Sigmoid colon (tissue), 7 donors: Measurements from ENCODE around the gene TMEM59. TPM values are rescaled to one million over a fixed set of nuclear protein-coding genes. Genes with fewer than 3 reads are reported as not detected.
"Not testable (repeated sequence)": the region's sequence is repeated elsewhere in the genome, so short reads cannot be mapped to it uniquely, and the experiment has no call there.

ENCODE experiments used
- DNase-seq: peaks from one replicate; pipeline ENCODE4 v3.0.0-alpha.2; 2019
- H3K27ac ChIP-seq, 4 donors: fragments of 200-600 bp; sonication (generic); one replicate each; pipeline ENCODE4 v1.5.1; 2016 to 2019; ENCODE audit warnings: mild to moderate bottlenecking in 1 of 4
- H3K27me3 ChIP-seq, 3 donors: fragments of 200-600 bp; sonication (generic); one replicate each; pipeline ENCODE4 v1.5.1; 2019; ENCODE audit warnings: mild to moderate bottlenecking in 1 of 3
- H3K36me3 ChIP-seq, 4 donors: fragments of 200-600 bp; sonication (generic); one replicate each; pipeline ENCODE4 v1.5.1; 2016 to 2019
- H3K4me1 ChIP-seq, 4 donors: fragments of 200-600 bp; sonication (generic); one replicate each; pipeline ENCODE4 v1.5.1; 2017 to 2019
- H3K4me3 ChIP-seq, 4 donors: fragments of 200-600 bp; sonication (generic); one replicate each; pipeline ENCODE4 v1.5.1; 2017 to 2019; ENCODE audit warnings: mild to moderate bottlenecking in 2 of 4, moderate library complexity in 1 of 4
- H3K9me3 ChIP-seq, 4 donors: fragments of 200-600 bp in 3 of 4; sonication (generic) in 3 of 4; one replicate each; pipeline versions ENCODE4 v1.5.1 to v1.6.1; 2013 to 2019
- EP300 ChIP-seq, 4 donors: sonication (generic); formaldehyde crosslinking; IDR thresholded peaks; one replicate each; pipeline ENCODE4 v1.6.1; 2017; ENCODE audit warnings: antibody characterized with exemption in 4 of 4
- POLR2A ChIP-seq, 2 donors: fragments of 450-650 bp; IDR thresholded peaks; one replicate each; pipeline ENCODE4 v1.6.1; 2016; ENCODE audit warnings: antibody characterized with exemption in 2 of 2, mild to moderate bottlenecking in 2 of 2, moderate library complexity in 2 of 2
- POLR2AphosphoS5 ChIP-seq, 4 donors: sonication (generic); formaldehyde crosslinking; IDR thresholded peaks; one replicate each; pipeline ENCODE4 v1.6.1; 2017; ENCODE audit warnings: antibody characterized with exemption in 4 of 4
- WGBS, 2 donors: extraction: QIAGEN DNeasy Blood & Tissue Kit; methylation state at CpG; one replicate each; pipeline ENCODE4 v1.1.7; 2013; 5-methylcytosine and 5-hydroxymethylcytosine counted together
- intact Hi-C: fragments of 100-400 bp; cut with DNase I; formaldehyde crosslinking; loops from one replicate; pipeline ENCODE4 v1.15.1; 2023
- polyA plus RNA-seq, 3 donors: library from polyadenylated mRNA; stranded (reverse); fragments of 200-250 nt; gene quantifications; one replicate each; pipeline ENCODE4 v1.2.3, GENCODE V29; 2013
- total RNA-seq, 4 donors: library from RNA; depleted of rRNA; stranded (reverse); fragments of >200 nt; gene quantifications; one replicate each; pipeline ENCODE4 v1.1.0, GENCODE V29; 2016
- TF ChIP-seq, protein P1 (sequence below), 4 experiments: fragments of 450-650 bp in 3 of 4; fragments of 200-600 bp in 1 of 4; IDR thresholded peaks; one replicate each; pipeline ENCODE4 v1.5.1; 2016 to 2019; ENCODE audit warnings: antibody characterized with exemption in 4 of 4, mild to moderate bottlenecking in 3 of 4, moderate library complexity in 2 of 4
- donor health status: healthy with polysubstance abuse.
- donor health status: Bipolar disorder and iron deficiency.
- donor health status: healthy.

Gene TMEM59
- total and polyA plus RNA-seq, 7 donors, result 114 to 299 (median 207) TPM

DNA sequence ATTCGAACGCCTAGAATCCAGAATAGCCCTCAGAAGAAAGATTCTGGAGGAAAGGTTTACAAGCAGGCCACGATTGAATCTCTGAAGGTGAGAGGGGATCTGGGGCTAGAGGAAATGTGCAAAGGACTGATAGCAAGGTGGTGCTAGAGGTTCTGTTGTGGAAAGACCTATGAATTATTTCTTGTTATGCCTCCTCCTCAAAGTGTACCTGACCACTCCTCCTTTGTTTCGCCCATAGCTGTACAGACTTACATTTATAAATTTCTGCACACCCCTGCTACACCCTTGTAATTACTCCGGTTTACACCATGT, 1.4 kb upstream of the TMEM59 start:
- no peak for TF ChIP-seq POLR2AphosphoS5 (IDR thresholded peaks at IDR 0.05)
- no peak for TF ChIP-seq POLR2A (IDR thresholded peaks at IDR 0.05)
- TF ChIP-seq, protein P1, sequence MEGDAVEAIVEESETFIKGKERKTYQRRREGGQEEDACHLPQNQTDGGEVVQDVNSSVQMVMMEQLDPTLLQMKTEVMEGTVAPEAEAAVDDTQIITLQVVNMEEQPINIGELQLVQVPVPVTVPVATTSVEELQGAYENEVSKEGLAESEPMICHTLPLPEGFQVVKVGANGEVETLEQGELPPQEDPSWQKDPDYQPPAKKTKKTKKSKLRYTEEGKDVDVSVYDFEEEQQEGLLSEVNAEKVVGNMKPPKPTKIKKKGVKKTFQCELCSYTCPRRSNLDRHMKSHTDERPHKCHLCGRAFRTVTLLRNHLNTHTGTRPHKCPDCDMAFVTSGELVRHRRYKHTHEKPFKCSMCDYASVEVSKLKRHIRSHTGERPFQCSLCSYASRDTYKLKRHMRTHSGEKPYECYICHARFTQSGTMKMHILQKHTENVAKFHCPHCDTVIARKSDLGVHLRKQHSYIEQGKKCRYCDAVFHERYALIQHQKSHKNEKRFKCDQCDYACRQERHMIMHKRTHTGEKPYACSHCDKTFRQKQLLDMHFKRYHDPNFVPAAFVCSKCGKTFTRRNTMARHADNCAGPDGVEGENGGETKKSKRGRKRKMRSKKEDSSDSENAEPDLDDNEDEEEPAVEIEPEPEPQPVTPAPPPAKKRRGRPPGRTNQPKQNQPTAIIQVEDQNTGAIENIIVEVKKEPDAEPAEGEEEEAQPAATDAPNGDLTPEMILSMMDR (IDR thresholded peaks at IDR 0.05), result no peak
- no peak for TF ChIP-seq EP300 (IDR thresholded peaks at IDR 0.05)
- H3K27me3 ChIP-seq, result no peaks in the 10 kb centered on the region
- H3K9me3 ChIP-seq, result no peaks in the 10 kb centered on the region
- peaks cover 0 to 40% (median 34%) of the 10 kb centered on the region in 4 donors for H3K4me1 ChIP-seq
- peak overlapping the region in 2 of 4 donors; percentile 96 to 97 for H3K27ac ChIP-seq
- no peaks in the 10 kb centered on the region for H3K36me3 ChIP-seq
- intact Hi-C loops, result loop anchor here (5.0 kb wide), 2 partner anchors 157 to 218 kb away; no protein-coding TSS in a partner anchor
- 10 to 20% methylated on average over 5 of the region's 5 CpGs for whole genome bisulfite sequencing, 2 donors
- no peak for DNase-seq
- peak overlapping the region in 3 of 4 donors; percentile 87 to 93 (median 92) for H3K4me3 ChIP-seq

DNA sequence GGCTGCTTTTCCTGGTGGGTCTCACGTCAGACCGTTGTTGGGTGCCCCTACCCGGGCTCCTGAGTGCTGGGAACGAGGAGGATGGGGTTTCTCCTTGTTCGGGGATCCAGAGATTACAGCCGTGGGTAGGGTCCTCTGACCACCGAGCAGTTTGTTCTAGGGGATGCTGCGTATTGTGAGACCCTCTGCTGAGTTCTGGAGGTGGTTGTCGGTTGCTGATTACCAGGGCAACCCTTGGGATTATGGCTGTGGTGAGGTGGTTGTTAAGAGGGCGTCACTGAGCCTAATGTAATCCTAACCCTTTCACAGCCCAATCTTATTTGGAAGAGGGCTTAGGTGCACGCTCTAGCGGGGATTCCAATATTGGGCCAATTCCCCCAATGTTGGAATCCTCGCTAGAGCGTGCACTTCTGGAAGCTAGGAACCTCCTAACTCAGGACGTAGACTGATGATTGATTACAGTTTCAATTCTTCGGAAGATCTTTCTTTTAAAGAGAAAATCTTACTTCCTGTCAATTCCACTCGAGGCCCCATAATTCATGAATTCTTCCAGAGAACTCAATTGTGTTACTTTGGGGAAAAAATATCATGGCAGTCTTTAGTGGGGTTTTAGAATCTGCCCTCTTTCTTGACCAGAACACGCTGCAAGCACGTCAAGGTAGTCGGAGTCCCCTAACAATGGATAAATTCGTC, 887 bp upstream of the TMEM59 start:
- TF ChIP-seq POLR2AphosphoS5 (IDR thresholded peaks at IDR 0.05), result no peak
- no peak for TF ChIP-seq EP300 (IDR thresholded peaks at IDR 0.05)
- TF ChIP-seq POLR2A (IDR thresholded peaks at IDR 0.05), result no peak
- TF ChIP-seq, protein P1 (IDR thresholded peaks at IDR 0.05), result no peak
- H3K36me3 ChIP-seq, result no peaks in the 10 kb centered on the region
- 3 to 5% methylated on average over 21 of the region's 21 CpGs for WGBS, 2 donors
- H3K27ac ChIP-seq, result peak overlapping the region; percentile 96 to 98 (median 97)
- peak overlapping the region; percentile 87 to 93 (median 90) for H3K4me3 ChIP-seq
- intact Hi-C loops, result loop anchor here (1.0 to 5.0 kb wide), 6 partner anchors 103 to 434 kb away; partner anchors contain the start of genes NDC1 and SSBP3
- H3K4me1 ChIP-seq, result peaks cover 0 to 46% (median 39%) of the 10 kb centered on the region in 4 donors
- no peak for DNase-seq
- no peaks in the 10 kb centered on the region for H3K9me3 ChIP-seq
- H3K27me3 ChIP-seq, result no peaks in the 10 kb centered on the region

DNA sequence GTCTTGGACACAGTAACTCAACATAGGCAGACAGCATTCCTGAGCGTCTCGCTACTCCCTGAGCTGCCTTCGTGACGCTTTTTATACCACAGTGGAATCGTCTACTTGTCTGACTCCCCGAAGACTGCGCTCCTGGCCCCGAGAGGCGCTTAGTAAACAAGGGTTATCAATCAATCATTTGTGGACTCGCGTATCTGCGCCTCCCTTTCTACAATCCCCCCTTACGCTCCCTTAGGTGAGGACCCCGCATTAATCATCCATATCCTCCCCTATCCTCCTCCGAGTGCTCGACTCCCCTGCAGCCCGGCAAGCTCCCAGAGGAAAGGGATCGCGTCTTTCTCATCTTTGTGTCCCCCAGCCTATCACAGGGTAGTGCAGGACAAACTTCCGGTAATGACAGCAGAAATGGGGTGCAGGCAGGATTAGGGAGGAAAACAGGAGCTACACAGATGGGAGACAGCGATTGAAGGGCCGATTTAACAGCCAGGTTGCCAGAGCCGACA, 522 bp downstream of the TMEM59 start:
- Histone ChIP-seq H3K27ac (peak overlapping the region; percentile 96 to 98 (median 97)), H3K27me3 (no peaks in the 10 kb centered on the region), H3K36me3 (no peaks in the 10 kb centered on the region), H3K9me3 (no peaks in the 10 kb centered on the region), H3K4me1 (peaks cover 0 to 60% (median 52%) of the 10 kb centered on the region in 4 donors), H3K4me3 (peak overlapping the region; percentile 87 to 93 (median 90))
- TF ChIP-seq POLR2AphosphoS5 (IDR thresholded peaks at IDR 0.05) (peak in 1 of 4 donors; percentile 9), EP300 (IDR thresholded peaks at IDR 0.05) (no peak)
- WGBS, 2 donors, result 0% methylated on average over 23 of the region's 23 CpGs
- no peak for DNase-seq
- intact Hi-C loops, result loop anchor here (2.0 to 5.0 kb wide), 5 partner anchors 102 to 354 kb away; partner anchors contain the start of genes NDC1 and SSBP3

DNA sequence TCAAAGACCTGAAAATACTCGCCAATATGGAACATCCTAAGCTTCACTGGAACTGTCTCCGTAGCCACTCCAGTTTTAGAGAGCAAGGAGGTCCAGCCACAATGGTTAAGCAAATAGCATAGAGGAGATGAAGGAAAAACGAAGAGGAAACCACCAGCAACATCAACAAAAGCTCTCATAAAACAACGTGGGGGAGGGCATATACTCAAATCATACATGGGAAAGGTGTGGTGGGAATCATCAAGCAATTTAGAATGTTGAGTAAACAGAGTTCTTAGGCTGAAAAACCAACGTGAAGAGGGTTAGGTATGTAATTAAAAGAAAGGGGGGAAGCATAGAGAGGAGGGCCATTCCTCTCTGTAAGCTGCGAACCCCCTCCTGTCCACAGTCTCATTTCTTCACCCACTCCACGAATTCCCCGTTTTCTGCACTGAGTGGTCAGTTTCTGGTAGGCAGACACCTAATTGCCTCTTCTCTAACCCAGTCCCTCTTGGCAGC, 1.0 kb downstream of the TMEM59 start:
- 1 to 2% methylated on average over 8 of the region's 8 CpGs for WGBS, 2 donors
- intact Hi-C loops, result loop anchor here (2.0 to 5.0 kb wide), 5 partner anchors 101 to 355 kb away; partner anchors contain the start of genes NDC1 and SSBP3
- H3K4me1 ChIP-seq, result peaks cover 0 to 65% (median 56%) of the 10 kb centered on the region in 4 donors

DNA sequence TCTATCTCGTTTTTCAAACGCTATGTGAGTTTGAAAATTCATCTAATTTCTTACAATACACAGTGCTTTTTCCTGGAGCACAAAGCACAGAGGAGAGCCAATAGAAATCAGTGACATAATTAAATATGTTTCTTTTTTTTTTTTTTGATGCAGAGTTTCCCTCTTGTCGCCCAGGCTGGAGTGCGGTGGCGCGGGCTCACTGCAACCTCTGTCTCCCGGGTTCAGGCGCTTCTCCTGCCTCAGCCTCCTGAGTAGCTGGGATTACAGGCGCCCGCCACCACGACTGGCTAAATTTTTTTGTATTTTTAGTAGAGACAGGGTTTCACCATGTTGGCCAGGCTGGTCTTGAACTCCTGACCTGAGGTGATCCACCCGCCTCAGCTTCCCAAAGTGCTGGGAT, 2.6 kb downstream of the TMEM59 start:
- H3K9me3 ChIP-seq, H3K4me3 ChIP-seq, H3K36me3 ChIP-seq, H3K27me3 ChIP-seq, H3K27ac ChIP-seq, DNase-seq: not testable (repeated sequence)
- WGBS, 2 donors, result 95 to 97% methylated on average over 12 of the region's 12 CpGs
- peaks cover 0 to 77% (median 64%) of the 10 kb centered on the region in 4 donors for H3K4me1 ChIP-seq
- intact Hi-C loops, result loop anchor here (5.0 kb wide), 2 partner anchors 153 to 222 kb away; no protein-coding TSS in a partner anchor

More for the DNA sequence above, 1.0 kb downstream of the TMEM59 start:
- H3K36me3 ChIP-seq, result no peaks in the 10 kb centered on the region
- no peaks in the 10 kb centered on the region for H3K9me3 ChIP-seq
- peak overlapping the region; percentile 96 to 98 (median 97) for H3K27ac ChIP-seq
- TF ChIP-seq EP300 (IDR thresholded peaks at IDR 0.05) (no peak), POLR2A (IDR thresholded peaks at IDR 0.05) (no peak)
- H3K4me3 ChIP-seq, result peak overlapping the region; percentile 87 to 93 (median 90)
- no peak for DNase-seq
- H3K27me3 ChIP-seq, result no peaks in the 10 kb centered on the region
